ENCODE measurements around the gene VPS35.
"Not testable (repeated sequence)": the region's sequence is repeated elsewhere in the genome, so short reads cannot be mapped to it uniquely, and the experiment has no call there.

Gene VPS35

DNA sequence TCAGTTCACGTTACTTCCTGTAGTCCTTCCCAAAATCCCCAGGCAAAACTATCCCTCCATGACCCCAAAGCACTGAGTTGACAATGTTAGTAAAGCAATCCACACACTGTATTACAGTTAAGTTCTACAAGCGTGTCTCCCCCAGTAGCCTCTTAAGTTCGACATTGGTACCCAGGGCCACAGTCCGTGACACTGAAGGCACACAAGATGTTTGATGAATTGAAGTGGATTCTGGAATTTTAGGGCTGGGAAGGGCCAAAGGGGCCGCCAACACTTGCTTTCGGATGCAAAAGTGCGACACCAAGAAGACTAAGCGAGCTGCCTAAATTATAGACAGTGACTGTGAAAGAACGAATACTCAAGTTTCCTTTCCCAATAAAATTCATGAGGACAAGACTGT is 1.5 kb downstream of the VPS35 start:
- intact Hi-C loops (cut with DNase I) = no loop called here
- no peak for DNase-seq

DNA sequence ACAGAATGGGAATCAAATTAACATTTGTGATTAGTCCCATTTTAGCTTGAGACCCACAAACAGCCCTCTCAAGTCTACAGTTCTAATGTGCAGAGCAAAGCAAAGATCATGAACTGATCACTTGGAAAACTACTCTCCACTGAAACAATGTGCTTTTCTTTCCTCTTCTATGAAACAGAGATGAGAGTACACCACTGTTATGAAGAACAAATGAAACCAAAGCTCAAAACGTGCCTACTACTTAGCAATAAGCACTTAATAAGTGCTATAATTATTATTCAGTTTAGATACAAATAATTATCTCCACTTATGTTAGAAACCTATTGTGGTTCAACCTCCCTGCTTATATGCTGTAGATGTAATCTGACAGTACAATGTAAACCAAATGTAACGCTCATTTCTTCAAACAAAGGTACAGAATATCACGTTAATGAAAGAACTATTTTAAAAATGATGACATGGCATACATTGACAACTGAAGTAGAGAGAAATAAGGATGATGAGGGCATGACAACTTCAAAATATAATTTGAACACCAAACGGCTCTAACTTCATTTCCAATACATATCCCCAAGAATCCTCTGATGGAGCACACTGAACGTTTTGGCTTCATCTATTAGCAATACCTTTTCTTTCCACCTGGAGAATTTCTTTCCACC is 2.0 kb downstream of the VPS35 start:
- DNase-seq = no peak
- intact Hi-C loops (cut with DNase I) = no loop called here

DNA sequence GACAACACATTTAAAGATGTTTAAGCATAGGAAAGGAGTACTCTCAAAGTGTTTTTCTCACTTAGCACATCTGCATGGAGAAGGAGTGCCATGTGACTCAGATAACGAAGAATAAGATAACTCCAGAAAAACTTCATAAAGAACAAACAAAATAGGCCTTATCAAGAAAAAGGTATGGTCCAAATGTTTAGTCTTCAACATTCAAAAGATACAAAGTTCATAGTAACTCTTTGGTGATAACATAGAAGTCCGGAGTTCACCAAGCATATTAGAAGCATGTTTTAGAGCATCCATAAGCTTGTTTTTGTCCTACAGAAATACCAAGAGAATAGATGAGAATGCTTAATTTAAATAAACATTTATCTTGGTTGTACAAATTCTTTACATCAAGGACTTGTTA is 7.1 kb downstream of the VPS35 start:
- DNase-seq; intact Hi-C loops (cut with DNase I): not testable (repeated sequence)

DNA sequence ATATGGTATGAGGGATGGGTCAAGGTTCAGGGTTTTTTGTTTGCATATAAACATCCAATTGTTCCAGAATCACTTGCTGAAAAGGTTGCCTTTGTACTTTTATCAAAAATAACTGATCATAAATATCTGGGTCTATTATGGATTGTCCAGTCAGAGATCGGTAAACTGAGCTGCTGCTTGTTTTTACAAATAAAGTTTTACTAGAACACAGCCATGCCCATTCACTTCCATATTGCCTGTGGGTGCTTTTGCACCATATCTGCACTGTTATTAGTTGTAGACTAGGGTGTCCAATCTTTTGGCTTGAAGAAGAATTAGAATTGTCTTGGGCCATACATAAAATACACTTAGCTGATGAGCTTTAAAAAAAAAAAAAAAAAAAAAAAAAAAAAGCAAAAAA is 11.0 kb downstream of the VPS35 start:
- intact Hi-C loops (cut with DNase I) = not testable (repeated sequence)

DNA sequence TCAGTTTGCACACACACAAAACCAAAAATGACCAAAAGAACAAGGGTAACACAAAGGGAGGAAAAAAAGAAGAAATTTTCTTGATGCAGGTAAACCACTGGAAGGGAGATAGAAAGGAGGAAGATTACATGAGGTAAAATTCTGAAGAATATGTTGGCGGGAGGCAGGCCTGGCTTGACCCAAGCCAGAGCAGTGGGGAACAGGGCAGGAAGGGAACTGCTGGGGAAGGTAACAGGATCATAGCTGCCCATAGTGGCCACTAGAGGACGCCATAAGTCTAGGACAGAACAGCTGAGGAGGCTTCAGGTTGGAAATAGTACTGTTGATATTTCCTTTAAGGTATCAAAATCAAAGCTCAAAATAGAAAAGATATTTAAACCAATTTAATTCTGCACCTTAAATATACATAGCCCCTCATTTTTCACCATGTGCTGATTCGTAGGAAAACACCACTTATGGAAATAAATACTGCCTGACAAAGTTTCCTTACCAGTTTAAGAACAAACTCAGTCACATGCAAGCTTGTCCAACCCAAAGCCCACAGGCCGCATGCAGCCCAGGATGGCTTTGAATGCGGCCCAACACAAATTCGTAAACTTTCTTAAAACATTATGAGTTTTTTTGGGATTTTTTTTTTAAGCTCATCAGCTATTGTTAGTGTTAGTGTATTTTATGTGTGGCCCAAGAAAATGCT is 15.5 kb downstream of the VPS35 start:
- peak in 34 of 42 donors; percentile 13 to 76 (median 40) for DNase-seq
- intact Hi-C loops (cut with DNase I) = no loop called here

More for the DNA sequence above, 11.0 kb downstream of the VPS35 start:
- DNase-seq = not testable (repeated sequence)

- intact Hi-C loops (cut with DNase I) = no loop called here
- no peak for DNase-seq
Measured at GRCh38 chr16:46662123-46662522, 26.9 kb downstream of the VPS35 start.

- peak in 35 of 42 donors; percentile 3 to 64 (median 28) for DNase-seq
- intact Hi-C loops (cut with DNase I) = no loop called here
Measured at GRCh38 chr16:46658925-46659324, 30.1 kb downstream of the VPS35 start.

DNA sequence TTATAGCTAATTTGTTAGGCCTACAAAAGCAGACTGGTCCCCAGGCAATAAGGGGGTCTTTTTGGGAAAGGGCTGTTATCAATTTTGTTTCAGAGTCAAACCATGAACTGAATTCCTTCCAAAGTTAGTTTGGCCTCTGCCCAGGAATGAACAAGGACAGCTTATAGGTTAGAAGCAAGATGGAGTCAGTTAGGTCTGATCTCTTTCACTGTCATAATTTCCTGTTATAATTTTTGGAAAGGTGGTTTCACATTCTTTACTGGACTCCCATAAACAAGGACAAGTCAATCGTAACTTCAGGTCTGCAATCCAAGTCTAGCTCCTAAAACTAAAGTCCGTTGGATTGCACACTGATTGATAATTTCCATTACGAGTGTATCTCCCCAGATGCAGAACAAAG is 37.7 kb downstream of the VPS35 start:
- intact Hi-C loops (cut with DNase I) = no loop called here

DNA sequence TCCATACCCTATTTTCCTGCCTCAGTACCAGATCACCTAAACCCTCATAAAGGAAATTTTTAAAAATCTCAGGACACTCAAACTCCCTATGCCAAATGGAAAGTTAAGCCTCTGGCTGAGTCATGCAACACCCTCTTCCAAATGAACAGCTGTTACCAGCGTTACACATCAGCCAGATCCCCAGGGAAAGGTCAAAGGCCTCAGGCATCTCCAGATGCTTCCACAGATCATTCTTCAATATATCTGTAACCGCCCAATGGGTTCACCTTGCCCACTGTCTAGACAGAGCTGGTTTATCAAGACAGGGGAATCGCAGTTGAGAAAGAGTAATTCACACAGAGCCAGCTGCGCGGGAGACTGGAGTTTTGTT is 38.7 kb downstream of the VPS35 start:
- DNase-seq = no peak

More for the DNA sequence above, 37.7 kb downstream of the VPS35 start:
- DNase-seq = no peak

DNA sequence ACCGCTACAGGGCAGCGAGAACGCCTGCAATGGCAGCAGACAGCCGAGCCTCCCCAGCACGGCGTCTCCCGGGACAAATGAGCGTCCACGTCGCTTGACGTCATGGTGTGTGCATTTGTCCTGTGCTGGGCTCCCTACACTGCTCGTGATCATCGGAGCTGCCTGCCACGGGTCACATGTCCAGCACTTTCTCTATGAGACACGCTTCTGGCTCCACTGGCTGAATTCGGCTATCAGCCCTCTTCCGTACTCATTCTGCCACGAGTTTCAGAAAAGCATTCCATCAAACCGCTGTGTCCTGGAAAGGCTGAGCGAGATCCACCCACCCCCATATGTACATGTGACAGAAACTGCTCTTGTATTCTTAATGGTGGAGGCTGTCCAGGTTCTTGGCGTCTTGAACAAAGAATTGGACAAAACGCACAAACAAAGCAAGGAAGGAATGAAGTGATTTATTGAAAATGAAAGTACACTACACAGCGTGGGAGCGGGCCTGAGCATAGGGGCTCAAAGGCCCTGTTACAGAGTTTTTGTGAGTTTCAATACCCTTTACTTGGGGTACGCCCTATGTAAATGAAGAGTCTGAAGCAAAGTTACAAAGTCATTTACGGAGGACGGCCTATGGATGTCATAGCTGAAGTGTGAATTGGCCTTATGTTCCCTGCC is 39.3 kb downstream of the VPS35 start:
- no peak for DNase-seq
- intact Hi-C loops (cut with DNase I) = no loop called here

More for the DNA sequence above, 38.7 kb downstream of the VPS35 start:
- intact Hi-C loops (cut with DNase I) = no loop called here

GRCh38 chr16:46648656-46649055 is 40.3 kb downstream of the VPS35 start:
- intact Hi-C loops (cut with DNase I) = no loop called here
- no peak for DNase-seq

- intact Hi-C loops (cut with DNase I) = no loop called here
Measured at GRCh38 chr16:46638947-46639925, 49.7 kb downstream of the VPS35 start.

DNA sequence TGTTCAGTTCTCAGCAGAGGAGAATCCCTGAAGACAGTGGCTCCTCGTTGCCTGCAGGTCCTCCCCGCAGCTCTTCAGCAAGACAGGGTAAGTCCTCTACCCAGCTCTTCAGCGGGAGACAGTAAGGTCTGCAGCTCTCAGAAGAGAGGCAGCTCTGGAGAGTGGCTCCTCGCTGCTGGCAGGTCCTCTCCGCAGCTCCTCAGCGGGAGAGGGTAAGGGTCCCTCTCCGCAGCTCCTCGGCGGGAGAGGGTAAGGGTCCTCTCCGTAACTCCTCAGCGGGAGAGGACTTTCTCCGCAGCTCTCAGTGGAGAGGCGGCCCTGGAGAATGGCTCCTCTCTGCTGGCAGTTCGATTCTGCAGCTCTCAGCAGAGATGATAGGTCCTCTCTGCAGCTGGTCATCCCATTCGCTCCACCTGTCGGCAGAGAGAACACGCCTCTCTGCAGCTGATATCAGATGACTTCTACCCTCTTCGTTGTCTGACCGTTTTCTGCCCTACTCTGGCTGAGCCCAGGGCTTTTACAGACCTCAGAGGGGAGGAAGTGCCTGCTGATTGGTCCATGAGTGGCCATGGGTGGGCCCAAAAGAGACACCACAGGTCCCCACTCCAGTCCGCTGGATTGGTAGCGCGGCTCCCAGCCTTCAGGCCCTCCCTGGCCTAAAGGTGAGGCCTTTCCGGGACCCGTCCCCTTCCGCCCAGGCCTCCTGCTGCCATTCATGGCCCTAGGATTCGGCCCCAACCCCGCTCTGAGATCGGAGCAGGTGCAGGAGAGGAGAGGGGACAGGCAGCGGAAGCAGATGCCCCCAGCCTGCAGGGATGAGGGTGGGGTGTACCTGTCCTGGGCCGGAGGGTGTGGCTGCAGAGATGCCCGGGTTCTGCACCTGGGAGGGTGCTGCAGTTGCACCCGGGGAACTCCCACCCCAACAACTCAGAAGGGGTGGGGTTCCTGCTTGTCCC is 55.9 kb downstream of the VPS35 start:
- DNase-seq = no peak
- intact Hi-C loops (cut with DNase I) = no loop called here

More at GRCh38 chr16:46638947-46639925, 49.7 kb downstream of the VPS35 start:
- DNase-seq = no peak

- peak in 5 of 42 donors; percentile 8 to 53 (median 18) for DNase-seq
- intact Hi-C loops (cut with DNase I) = no loop called here
Measured at GRCh38 chr16:46629331-46630219, 59.4 kb downstream of the VPS35 start.

GRCh38 chr16:46627746-46628145 is 61.2 kb downstream of the VPS35 start:
- DNase-seq = no peak
- intact Hi-C loops (cut with DNase I) = no loop called here

- DNase-seq; intact Hi-C loops (cut with DNase I): not testable (repeated sequence)
Measured at GRCh38 chr16:46626681-46627080, 62.3 kb downstream of the VPS35 start.

- intact Hi-C loops (cut with DNase I); DNase-seq: not testable (repeated sequence)
Measured at GRCh38 chr16:46624862-46625261, 64.1 kb downstream of the VPS35 start.
